ENCODE results near the gene ELL. TPM values are rescaled to one million over a fixed set of nuclear protein-coding genes. Genes with fewer than 3 reads are reported as not detected.

ELL gene
- total and polyA plus RNA-seq, 2 donors (not counting 3 experiments of a cell fraction or from before 2014, with no cell fraction given) = 9.9 to 18.2 TPM

DNA sequence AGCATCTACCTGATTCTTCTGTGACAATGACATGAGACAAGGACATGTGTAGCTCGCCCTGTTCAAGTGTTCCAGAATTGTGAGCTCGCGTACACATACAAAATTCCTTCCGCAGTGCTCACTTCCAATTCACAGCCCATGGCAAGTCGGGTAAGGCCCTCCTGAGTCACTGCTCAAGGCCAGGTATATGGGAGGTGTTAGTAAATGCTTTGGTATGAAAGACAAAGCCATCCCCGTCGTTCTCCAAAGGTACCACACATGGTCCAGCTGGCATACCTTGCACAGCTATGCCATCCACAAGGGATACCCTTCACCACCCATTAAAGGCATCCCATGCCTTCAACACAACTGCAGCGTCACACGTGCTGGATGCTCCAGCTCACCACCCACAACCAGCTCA is 4.4 kb upstream of the ELL start:
- H3K27me3 ChIP-seq (ENCODE audit: control insufficient read depth in 2 of 2, insufficient read depth in 2 of 2, low read length in 2 of 2) = no peaks in the 10 kb centered on the region
- H3K4me3 ChIP-seq (replicated peaks in 1 of 3; ENCODE audit: insufficient read depth in 1 of 3, low read depth in 1 of 3, low read length in 3 of 3) = no peak overlapping the region
- ChIA-PET POLR2A (interaction anchor here (0.6 kb wide), 1 partner anchor 450 kb away, joined by 6 read pairs; no protein-coding TSS in a partner anchor), CTCF (interaction anchor here (0.9 to 2.0 kb wide), 7 partner anchors 8 to 247 kb away, joined by 3 to 9 read pairs (median 4); partner anchors contain the start of gene REX1BD)
- dilution Hi-C loops (cut with MboI; ENCODE audit: extremely low pct_ligation_motif_present, low sequenced_read_pairs) (no loop called here), intact Hi-C loops (cut with micrococcal nuclease) (loop anchor here (1.0 kb wide), 1 partner anchor 62 kb away; the partner anchor contains the start of gene REX1BD)
- peaks cover 0 to under 1% of the 10 kb centered on the region in 2 experiments for H3K36me3 ChIP-seq (ENCODE audit: control insufficient read depth in 2 of 2, extremely low read depth in 1 of 2, insufficient read depth in 2 of 2, low read length in 2 of 2)
- no peaks in the 10 kb centered on the region for H3K9me3 ChIP-seq (replicated peaks; ENCODE audit: control insufficient read depth, insufficient read depth, low read length)
- H3K79me2 ChIP-seq (ENCODE audit: control insufficient read depth, insufficient read depth, low read length) = peaks cover 5% of the 10 kb centered on the region
- FAIRE-seq (no peak), DNase-seq (ENCODE audit: low read depth, low spot score) (no peak)
- no TSS peak for BruUV-seq (replicated peaks)
- no peak overlapping the region for H2AFZ ChIP-seq (ENCODE audit: low read depth, low read length)
- no peaks in the 10 kb centered on the region for H3K9me1 ChIP-seq (replicated peaks; ENCODE audit: control insufficient read depth, extremely low read depth, insufficient read depth, low read length)
- no peak overlapping the region for H3K27ac ChIP-seq (ENCODE audit: insufficient read depth, low read depth, low read length)
- no peak overlapping the region for H3K4me2 ChIP-seq (ENCODE audit: insufficient read depth, low read length)
- H4K20me1 ChIP-seq (replicated peaks; ENCODE audit: control insufficient read depth, extremely low read depth, insufficient read depth, low read length) = no peaks in the 10 kb centered on the region
- no peak for TF ChIP-seq POLR2A (IDR thresholded peaks at IDR 0.05; ENCODE audit: low read depth, low read length)
- no peak for TF ChIP-seq MYC (IDR thresholded peaks at IDR 0.05; ENCODE audit: low read depth, low read length)
- no peak for TF ChIP-seq GATA2 (IDR thresholded peaks at IDR 0.05; ENCODE audit: insufficient read depth, insufficient read length, low read depth, low read length)
- no peak for TF ChIP-seq FOS (IDR thresholded peaks at IDR 0.05; ENCODE audit: borderline replicate concordance, insufficient read depth, low read length)
- TF ChIP-seq EZH2 (IDR thresholded peaks at IDR 0.05; ENCODE audit: borderline replicate concordance, low read depth, low read length, severe bottlenecking) = no peak
- TF ChIP-seq, protein P1, sequence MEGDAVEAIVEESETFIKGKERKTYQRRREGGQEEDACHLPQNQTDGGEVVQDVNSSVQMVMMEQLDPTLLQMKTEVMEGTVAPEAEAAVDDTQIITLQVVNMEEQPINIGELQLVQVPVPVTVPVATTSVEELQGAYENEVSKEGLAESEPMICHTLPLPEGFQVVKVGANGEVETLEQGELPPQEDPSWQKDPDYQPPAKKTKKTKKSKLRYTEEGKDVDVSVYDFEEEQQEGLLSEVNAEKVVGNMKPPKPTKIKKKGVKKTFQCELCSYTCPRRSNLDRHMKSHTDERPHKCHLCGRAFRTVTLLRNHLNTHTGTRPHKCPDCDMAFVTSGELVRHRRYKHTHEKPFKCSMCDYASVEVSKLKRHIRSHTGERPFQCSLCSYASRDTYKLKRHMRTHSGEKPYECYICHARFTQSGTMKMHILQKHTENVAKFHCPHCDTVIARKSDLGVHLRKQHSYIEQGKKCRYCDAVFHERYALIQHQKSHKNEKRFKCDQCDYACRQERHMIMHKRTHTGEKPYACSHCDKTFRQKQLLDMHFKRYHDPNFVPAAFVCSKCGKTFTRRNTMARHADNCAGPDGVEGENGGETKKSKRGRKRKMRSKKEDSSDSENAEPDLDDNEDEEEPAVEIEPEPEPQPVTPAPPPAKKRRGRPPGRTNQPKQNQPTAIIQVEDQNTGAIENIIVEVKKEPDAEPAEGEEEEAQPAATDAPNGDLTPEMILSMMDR (IDR thresholded peaks at IDR 0.05; ENCODE audit: extremely low read depth in 1 of 2, insufficient read depth in 1 of 2, low read depth in 1 of 2, low read length in 2 of 2) = no peak
- TF ChIP-seq JUN (IDR thresholded peaks at IDR 0.05; ENCODE audit: borderline replicate concordance, insufficient read depth, insufficient read length, low read depth) = no peak
- TF ChIP-seq POLR2AphosphoS5 (IDR thresholded peaks at IDR 0.05; ENCODE audit: insufficient read depth, low read depth, low read length) = no peak
- TF ChIP-seq, protein P2, sequence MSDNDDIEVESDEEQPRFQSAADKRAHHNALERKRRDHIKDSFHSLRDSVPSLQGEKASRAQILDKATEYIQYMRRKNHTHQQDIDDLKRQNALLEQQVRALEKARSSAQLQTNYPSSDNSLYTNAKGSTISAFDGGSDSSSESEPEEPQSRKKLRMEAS (IDR thresholded peaks at IDR 0.05; ENCODE audit: insufficient read depth, insufficient read length) = no peak
- H3K9ac ChIP-seq (replicated peaks; ENCODE audit: extremely low read depth, insufficient read depth, low read length) = no peak overlapping the region
- H3K4me1 ChIP-seq (ENCODE audit: control insufficient read depth, extremely low read depth, insufficient read depth, low read length) = no peaks in the 10 kb centered on the region
